ENCODE measurements around the gene PPP1R14D.

DNA sequence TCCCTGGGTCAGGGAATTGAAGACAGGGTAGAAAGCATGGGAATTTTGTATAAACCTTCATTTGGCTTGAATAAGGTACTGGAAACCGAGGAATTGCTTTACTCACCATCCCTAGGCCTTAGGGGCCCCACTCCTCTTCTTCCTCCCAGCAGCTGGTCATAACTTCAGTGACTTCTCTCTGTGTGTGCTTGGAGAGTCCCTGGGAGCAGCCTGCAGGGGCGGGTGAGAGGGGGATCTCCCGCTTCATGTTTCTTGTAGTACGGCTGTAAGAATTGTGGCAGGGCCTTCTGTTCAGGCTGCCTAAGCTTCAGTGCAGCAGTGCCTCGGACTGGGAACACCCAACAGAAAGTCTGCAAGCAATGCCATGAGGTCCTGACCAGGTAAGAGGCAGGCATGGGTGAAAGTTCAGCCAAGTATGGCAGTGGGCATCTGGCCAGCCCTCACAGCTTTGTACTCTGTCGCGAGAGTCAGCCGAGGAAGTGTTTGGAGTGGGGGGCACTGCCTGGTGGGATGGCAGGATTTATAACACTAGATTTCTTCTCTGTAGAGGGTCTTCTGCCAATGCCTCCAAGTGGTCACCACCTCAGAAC, 19.6 kb downstream of the PPP1R14D start:
- TF ChIP-seq, protein P1, sequence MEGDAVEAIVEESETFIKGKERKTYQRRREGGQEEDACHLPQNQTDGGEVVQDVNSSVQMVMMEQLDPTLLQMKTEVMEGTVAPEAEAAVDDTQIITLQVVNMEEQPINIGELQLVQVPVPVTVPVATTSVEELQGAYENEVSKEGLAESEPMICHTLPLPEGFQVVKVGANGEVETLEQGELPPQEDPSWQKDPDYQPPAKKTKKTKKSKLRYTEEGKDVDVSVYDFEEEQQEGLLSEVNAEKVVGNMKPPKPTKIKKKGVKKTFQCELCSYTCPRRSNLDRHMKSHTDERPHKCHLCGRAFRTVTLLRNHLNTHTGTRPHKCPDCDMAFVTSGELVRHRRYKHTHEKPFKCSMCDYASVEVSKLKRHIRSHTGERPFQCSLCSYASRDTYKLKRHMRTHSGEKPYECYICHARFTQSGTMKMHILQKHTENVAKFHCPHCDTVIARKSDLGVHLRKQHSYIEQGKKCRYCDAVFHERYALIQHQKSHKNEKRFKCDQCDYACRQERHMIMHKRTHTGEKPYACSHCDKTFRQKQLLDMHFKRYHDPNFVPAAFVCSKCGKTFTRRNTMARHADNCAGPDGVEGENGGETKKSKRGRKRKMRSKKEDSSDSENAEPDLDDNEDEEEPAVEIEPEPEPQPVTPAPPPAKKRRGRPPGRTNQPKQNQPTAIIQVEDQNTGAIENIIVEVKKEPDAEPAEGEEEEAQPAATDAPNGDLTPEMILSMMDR (IDR thresholded peaks at IDR 0.05) = no peak
- no peak for TF ChIP-seq POLR2A (IDR thresholded peaks at IDR 0.05)

Data from thyroid gland (tissue), 4 donors.